ENCODE results near the gene STOML2.
A peak's percentile ranks its signal among the peaks of the same experiment; 100 is the strongest.

DNA sequence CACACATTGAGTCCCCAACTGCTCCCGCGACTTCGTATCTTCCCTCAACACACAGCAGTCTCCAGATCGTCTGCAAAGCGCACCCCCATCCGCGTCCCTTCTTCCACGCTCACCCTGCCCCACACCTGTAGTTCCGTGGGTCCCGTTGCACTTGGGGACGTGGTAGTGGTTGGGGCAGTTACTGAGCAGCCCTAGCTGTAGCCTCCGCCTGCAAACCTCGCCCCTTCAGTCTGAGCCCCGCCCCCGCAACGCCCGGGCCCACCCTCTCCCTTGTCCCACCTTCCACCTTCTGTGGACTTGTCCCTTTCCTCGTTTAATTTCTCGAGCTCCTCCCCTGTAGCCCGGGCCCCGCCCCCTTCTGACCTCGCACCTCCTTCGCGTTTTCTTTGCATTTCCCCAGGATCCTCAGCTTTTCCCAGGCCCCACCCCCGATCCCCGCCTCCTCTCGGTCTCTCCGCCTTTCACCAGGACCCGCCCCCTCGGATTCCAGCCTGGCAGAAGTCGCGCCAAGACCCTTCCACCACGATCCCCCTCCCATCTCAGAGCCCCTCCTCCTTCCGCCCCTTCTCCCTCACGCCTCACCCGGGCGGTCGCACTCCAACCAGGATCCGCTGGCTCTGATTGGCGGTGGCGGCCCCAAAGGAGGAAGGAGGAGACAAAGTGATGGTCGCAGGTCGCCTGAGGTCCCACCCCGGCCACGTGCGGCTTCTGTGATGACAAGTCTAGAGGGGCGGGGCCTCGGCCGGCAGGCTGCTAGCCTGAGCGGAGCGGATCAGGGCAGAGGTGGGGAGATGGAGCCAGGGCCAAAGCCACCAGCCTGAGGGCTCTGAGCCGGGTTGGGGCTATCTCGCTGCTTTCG is 13.0 kb upstream of the STOML2 start, which contains the start of gene ATOSB:
- TF ChIP-seq CBX5 (IDR thresholded peaks at IDR 0.05; ENCODE audit: borderline replicate concordance, low read depth) (no peak), NCOA2 (IDR thresholded peaks at IDR 0.05; ENCODE audit: partially characterized antibody in 2 of 2) (no peak), HSF4 (CRISPR knock-in tag; IDR thresholded peaks at IDR 0.05; ENCODE audit: borderline replicate concordance) (no peak), ZNF140 (CRISPR knock-in tag; IDR thresholded peaks at IDR 0.05) (no peak), POLR2AphosphoS5 (IDR thresholded peaks at IDR 0.05; ENCODE audit: control insufficient read depth, insufficient read depth, low read depth, low read length) (no peak), RAD21 (CRISPR knock-in tag; conservative IDR thresholded peaks at IDR 0.05 in 1 of 2, IDR thresholded peaks at IDR 0.05 in 1 of 2) (no peak), E2F3 (CRISPR knock-in tag; IDR thresholded peaks at IDR 0.05) (0 out of 2 replicates have a peak, but pooled peaks have one; percentile 17), TRIM28 (IDR thresholded peaks at IDR 0.05) (no peak), BHLHE40 (IDR thresholded peaks at IDR 0.05; ENCODE audit: low read length) (peak; percentile 95), SAP30 (IDR thresholded peaks at IDR 0.05; ENCODE audit: borderline replicate concordance, insufficient read depth, low read depth, low read length, poor library complexity, severe bottlenecking) (no peak)
- TF ChIP-seq, protein P1, sequence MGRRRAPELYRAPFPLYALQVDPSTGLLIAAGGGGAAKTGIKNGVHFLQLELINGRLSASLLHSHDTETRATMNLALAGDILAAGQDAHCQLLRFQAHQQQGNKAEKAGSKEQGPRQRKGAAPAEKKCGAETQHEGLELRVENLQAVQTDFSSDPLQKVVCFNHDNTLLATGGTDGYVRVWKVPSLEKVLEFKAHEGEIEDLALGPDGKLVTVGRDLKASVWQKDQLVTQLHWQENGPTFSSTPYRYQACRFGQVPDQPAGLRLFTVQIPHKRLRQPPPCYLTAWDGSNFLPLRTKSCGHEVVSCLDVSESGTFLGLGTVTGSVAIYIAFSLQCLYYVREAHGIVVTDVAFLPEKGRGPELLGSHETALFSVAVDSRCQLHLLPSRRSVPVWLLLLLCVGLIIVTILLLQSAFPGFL (CRISPR knock-in tag; IDR thresholded peaks at IDR 0.05) = no peak
- TF ChIP-seq, protein P2, sequence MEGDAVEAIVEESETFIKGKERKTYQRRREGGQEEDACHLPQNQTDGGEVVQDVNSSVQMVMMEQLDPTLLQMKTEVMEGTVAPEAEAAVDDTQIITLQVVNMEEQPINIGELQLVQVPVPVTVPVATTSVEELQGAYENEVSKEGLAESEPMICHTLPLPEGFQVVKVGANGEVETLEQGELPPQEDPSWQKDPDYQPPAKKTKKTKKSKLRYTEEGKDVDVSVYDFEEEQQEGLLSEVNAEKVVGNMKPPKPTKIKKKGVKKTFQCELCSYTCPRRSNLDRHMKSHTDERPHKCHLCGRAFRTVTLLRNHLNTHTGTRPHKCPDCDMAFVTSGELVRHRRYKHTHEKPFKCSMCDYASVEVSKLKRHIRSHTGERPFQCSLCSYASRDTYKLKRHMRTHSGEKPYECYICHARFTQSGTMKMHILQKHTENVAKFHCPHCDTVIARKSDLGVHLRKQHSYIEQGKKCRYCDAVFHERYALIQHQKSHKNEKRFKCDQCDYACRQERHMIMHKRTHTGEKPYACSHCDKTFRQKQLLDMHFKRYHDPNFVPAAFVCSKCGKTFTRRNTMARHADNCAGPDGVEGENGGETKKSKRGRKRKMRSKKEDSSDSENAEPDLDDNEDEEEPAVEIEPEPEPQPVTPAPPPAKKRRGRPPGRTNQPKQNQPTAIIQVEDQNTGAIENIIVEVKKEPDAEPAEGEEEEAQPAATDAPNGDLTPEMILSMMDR (IDR thresholded peaks at IDR 0.05 in 2 of 3, conservative IDR thresholded peaks at IDR 0.05 in 1 of 3; ENCODE audit: insufficient read depth in 2 of 3, low read depth in 1 of 3, low read length in 3 of 3) = no peak
- TF ChIP-seq, protein P3, sequence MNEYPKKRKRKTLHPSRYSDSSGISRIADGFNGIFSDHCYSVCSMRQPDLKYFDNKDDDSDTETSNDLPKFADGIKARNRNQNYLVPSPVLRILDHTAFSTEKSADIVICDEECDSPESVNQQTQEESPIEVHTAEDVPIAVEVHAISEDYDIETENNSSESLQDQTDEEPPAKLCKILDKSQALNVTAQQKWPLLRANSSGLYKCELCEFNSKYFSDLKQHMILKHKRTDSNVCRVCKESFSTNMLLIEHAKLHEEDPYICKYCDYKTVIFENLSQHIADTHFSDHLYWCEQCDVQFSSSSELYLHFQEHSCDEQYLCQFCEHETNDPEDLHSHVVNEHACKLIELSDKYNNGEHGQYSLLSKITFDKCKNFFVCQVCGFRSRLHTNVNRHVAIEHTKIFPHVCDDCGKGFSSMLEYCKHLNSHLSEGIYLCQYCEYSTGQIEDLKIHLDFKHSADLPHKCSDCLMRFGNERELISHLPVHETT (CRISPR knock-in tag; conservative IDR thresholded peaks at IDR 0.05 in 1 of 2, IDR thresholded peaks at IDR 0.05 in 1 of 2) = no peak
- TF ChIP-seq, protein P4, sequence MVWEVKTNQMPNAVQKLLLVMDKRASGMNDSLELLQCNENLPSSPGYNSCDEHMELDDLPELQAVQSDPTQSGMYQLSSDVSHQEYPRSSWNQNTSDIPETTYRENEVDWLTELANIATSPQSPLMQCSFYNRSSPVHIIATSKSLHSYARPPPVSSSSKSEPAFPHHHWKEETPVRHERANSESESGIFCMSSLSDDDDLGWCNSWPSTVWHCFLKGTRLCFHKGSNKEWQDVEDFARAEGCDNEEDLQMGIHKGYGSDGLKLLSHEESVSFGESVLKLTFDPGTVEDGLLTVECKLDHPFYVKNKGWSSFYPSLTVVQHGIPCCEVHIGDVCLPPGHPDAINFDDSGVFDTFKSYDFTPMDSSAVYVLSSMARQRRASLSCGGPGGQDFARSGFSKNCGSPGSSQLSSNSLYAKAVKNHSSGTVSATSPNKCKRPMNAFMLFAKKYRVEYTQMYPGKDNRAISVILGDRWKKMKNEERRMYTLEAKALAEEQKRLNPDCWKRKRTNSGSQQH (CRISPR knock-in tag; IDR thresholded peaks at IDR 0.05) = no peak
